SKM-1 (cell line): ENCODE measurements around the gene IDS.
"Not testable (repeated sequence)": the region's sequence is repeated elsewhere in the genome, so short reads cannot be mapped to it uniquely, and the experiment has no call there.

Experiments
- DNase-seq: peaks from one replicate; lab custom pipeline; 2025; ENCODE audit not compliant: unreplicated experiment; lab: John Stamatoyannopoulos, UW

Gene IDS

GRCh38 chrX:149504915-149505651 lies at the start of gene IDS:
Gene IDS, minus strand, starts transcription at chrX:149505306. Its CDS starts 169 bp downstream, at chrX:149505137.
- DNase-seq: peak; percentile 45

DNA sequence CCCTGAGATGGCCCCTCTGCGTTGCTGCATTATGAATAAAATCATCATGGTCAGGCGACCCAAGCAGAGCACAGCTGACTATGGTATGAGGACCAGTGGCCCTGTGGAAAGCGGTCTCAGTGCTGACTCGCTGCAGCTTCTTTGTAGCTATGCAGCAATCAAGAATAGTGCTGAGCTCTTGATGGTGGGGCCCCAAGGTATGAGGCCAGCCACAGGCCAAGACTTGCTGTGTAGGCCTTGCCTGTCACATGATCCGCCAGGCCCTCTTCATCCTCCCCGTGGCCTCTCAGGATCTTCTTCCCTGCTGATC lies 46.8 kb upstream of the IDS start:
- not testable (repeated sequence) for DNase-seq

DNA sequence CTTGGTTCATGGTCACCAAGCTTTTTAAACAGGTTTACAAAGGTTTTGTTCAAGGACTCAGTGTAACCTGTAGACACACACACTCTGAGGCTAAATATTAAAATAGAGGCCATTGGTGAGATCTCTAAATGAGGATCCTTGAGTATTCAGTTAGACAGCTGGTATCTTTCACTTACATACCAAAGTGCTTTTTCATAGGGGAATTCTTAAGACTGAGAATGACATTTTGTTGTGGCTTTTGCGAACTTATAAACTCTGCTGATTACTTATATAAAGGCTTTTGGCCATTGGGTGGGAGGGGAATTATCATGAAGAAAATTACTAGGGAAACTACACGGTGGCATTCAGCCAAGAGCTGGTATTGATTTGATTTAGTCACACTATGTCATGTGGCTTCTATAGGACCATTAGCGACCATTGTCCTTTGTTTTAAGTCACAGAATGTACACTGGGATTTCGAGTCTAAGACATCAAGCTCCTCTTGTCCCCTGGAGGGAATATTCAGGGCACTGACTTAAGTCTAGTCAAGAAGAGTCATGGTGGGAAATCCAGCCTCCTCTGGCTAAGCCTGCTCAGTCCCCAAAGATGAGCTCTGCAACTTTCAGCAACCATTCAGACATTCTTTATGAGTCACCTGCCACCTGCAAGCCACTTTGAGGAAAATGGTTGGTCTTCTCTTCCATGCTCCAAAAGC lies 46.3 kb upstream of the IDS start:
- not testable (repeated sequence) for DNase-seq

- DNase-seq: not testable (repeated sequence)
Observed at GRCh38 chrX:149550454-149550853, 45.3 kb upstream of the IDS start.

DNA sequence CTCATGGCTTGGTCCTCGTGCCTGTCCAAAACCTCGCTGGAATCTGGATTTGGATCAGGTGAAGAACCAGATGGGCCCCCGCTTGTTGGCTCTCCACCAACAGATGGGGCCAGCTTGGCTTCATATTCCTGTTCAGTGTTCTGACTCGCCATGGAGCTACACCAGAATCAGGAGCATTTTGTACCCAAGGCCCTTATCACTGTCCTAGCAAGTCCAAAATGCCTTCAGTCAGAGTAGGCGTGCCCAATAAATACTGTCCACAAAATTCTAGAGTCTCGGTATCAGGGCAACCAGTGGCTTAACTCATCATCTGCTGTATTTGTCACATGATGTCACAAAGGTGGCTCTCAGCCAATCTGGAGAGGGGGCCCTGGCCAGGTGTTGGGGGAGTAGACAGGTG lies 44.6 kb upstream of the IDS start, which contains the start of gene HSFX3:
Gene HSFX3, minus strand, starts transcription at position 224 of the 400 bp plus-strand sequence. Its CDS starts 72 bp downstream, at position 152.
- not testable (repeated sequence) for DNase-seq

GRCh38 chrX:149547782-149548181 lies 42.7 kb upstream of the IDS start:
- DNase-seq: not testable (repeated sequence)

DNA sequence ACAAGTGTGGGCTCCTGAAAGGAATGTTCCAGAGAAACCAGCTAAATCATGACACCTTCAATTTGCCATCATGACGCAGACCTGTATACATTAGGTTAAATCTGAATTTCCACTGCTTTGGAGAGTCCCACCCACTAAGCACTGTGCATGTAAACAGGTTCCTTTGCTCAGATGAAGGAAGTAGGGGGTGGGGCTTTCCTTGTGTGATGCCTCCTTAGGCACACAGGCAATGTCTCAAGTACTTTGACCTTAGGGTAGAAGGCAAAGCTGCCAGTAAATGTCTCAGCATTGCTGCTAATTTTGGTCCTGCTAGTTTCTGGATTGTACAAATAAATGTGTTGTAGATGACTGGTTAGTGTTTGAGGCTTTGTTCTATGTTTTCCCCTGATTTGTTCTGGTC lies 41.9 kb upstream of the IDS start:
- DNase-seq: not testable (repeated sequence)

GRCh38 chrX:149545545-149546543 lies 40.7 kb upstream of the IDS start:
- DNase-seq: not testable (repeated sequence)

- DNase-seq: no peak
Observed at GRCh38 chrX:149541521-149542047, 36.5 kb upstream of the IDS start.

GRCh38 chrX:149540621-149541520 lies 35.8 kb upstream of the IDS start, which contains the start of gene EOLA1:
Gene EOLA1, plus strand, starts transcription at chrX:149541012. Its CDS starts 4,619 bp downstream, at chrX:149545631.
- peak; percentile 83 for DNase-seq

DNA sequence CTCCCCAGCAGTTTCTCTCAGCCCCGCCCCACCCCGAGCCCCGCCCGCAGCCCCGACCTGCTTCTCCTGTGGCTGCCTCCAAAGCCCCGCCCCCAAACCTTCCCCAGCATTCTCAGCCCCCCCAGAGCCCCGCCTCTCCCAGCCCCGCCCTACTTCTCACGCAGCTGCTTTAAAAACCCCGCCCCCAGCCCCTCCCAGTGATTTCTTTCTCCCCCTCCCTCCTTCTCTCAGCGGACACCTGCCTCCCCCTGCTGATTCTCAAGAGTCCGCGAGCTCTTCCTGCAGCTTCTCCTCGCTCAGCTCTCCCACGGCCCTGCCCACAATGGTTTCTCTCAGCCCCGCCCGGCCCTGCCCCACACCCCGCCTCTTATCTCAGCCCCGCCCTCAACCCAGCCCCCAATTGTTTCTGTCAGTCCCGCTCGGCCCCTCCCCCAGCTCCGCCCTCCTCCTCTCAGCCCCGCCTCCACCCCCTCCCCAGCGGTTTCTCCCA lies 35.1 kb upstream of the IDS start:
- DNase-seq: peak; percentile 35

DNA sequence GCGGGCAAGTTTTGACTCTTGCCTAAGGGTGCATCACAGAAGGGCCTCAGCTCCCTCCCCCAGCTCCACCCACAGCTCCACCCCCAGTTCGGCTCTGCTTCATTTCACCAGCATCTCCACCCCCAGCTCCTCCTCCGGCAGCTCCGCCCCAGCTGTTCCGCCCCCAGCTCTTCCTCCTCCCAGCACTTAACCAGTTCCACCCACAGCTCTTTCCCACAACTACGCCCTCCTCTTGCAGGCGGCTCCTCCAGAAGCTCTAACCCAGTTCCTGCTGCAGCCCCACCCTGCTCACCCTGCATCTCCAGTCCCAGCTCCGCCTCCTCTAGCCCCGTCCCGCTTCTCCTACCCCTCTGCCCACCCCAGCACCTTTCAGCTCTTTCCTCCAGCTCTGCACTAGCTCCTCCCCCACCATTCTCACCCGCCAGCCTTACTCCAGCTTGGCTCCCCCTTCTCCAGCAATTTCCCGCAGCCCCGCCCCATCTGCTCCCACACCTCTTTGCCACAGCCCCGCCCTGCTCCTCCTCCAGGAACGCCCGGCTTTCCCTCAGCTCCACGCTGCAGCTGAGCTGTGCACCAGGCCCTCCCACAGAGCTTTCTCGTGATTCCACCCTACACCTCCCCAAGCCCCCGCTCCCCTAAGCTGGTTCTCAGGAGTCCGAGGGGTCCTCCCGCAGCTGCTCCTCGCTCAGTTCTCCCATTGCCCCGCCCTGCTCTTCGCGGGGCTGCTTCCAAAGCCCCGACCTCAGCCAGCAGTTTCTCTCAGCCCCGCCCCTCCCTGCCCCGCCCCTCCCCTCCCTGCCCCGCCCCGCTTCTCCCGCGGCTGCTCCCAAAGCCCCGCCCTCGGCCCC lies 34.4 kb upstream of the IDS start:
- peak; percentile 77 for DNase-seq

GRCh38 chrX:149537474-149537873 lies 32.4 kb upstream of the IDS start:
- not testable (repeated sequence) for DNase-seq

DNA sequence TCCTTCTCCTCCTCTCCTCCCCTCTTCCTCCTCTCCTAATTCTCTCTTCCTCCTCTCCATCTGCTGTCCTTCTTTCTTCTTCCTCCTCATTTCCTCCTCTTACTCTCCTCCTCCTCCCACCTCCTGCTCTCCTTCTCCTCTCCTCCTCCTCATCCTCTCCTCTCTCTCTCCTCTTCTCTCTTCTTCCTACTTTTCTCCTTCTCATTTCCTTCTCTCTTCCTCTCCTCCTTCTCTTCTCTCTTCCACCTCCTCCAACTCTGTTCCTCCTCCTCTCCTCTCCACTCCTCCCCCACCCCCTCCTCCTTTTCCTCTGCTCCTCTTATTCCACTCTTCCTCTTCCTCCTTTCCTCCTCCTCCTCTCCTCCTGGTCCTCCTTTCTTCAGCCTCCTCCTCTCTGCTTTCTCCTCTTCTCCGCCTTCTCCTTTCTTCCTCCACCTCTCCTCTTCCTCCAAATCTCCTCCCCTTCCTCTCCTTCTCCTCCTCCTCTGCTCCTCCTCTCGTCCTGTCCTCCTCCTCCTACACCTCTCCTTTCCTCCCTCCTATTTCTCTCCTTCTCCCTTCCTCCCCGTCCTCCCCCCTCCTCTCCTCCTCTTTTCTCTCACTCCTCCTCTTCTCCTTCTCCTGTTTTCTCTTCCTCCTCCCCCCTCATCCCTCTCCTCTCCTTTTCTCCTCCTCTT lies 30.0 kb upstream of the IDS start:
- not testable (repeated sequence) for DNase-seq

GRCh38 chrX:149533999-149534398 lies 28.9 kb upstream of the IDS start:
- not testable (repeated sequence) for DNase-seq

DNA sequence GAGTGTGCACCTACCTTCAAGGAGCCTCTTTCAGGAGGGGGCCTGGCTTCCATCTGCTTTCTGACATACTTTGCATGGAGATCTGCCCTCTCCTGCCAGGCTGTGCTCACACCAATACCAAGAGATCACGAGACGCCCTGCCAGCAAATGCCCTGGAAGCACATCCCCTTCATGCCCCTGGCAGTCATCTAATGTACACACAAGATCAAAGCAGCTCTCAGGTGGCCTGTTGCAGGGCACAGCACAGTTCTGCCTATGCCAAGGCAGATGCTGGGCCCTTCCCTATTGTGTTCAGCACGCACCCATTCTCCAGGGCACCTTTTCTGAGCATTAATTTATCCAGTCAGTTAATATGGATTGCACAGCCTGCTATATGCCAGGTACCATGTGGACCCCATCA lies 27.8 kb upstream of the IDS start:
- not testable (repeated sequence) for DNase-seq

GRCh38 chrX:149531599-149531998 lies 26.5 kb upstream of the IDS start:
- DNase-seq: no peak

DNA sequence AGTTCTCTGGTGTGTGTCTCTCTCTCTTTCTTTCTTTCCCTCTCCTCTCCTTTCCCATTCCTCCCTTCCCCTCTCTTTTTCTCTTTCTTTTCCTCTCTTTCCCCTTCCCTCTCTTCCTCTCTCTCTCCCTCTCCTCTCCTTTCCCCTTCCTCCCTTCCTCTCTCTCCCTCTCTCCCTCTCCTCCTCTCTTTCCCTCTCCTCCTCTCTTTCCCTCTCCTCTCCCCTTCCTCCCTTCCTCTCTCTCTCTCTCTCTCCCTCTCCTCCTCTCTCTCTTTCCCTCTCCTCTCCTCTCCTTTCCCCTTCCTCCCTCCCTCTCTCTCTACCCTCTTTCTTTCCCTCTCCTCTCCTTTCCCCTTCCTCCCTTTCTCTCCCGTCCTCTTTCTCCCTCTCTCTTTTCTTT lies 23.3 kb upstream of the IDS start:
- no peak for DNase-seq
